ENCODE measurements around the gene SPPL3.

GRCh38 chr12:120804428-120804827 lies 99.7 kb downstream of the SPPL3 start:
- TF ChIP-seq CTCF (conservative IDR thresholded peaks at IDR 0.05) (no peak), ZFX (IDR thresholded peaks at IDR 0.05) (no peak)

Measured in C4-2B (cell line).